CD4-positive, alpha-beta T cell (primary cell): ENCODE data around the gene ORM1. TPM values are rescaled to one million over a fixed set of nuclear protein-coding genes. Genes with fewer than 3 reads are reported as not detected.

Source experiments
- ATAC-seq: fragments of 200-7000 bp; cut with Tn5 transposase; one replicate; pipeline ENCODE4 v1.10.0; 2022; ENCODE audit warnings: mild to moderate bottlenecking; ENCODE audit not compliant: poor library complexity
- CTCF ChIA-PET: fragments of 350-600 bp; sonication (Branson Sonifier 250); formaldehyde crosslinking; loops from one replicate; lab custom pipeline; 2021; ENCODE audit warnings: antibody characterized with exemption, inconsistent platforms; lab: Charles Lee
- POLR2A ChIA-PET: fragments of 350-600 bp; sonication (Branson Sonifier 250); formaldehyde crosslinking; loops from one replicate; lab custom pipeline; 2021; ENCODE audit warnings: antibody characterized with exemption, inconsistent platforms; lab: Charles Lee
- DNase-seq, 14 experiments: peaks; one replicate each; pipeline ENCODE4 v3.0.0-alpha.2; 2013 to 2020; ENCODE audit warnings: mixed read lengths in 2 of 14
- H3K27ac ChIP-seq, 2 donors: one replicate each; pipeline versions ENCODE4 v1.5.1 to v1.7.0; 2013; ENCODE audit warnings: low read length in 2 of 2, low read depth in 1 of 2, mild to moderate bottlenecking in 1 of 2
- H3K27me3 ChIP-seq, 2 experiments: 1 replicate in 1 of 2; 2 replicates in 1 of 2; pipeline versions ENCODE4 v1.6.1 to v1.7.0; 2013; ENCODE audit warnings: low read length in 2 of 2, control low read depth in 1 of 2, mild to moderate bottlenecking in 1 of 2, moderate library complexity in 1 of 2; ENCODE audit not compliant: insufficient read depth in 2 of 2, control insufficient read depth in 1 of 2
- H3K36me3 ChIP-seq: one replicate; pipeline ENCODE4 v1.6.1; 2013; ENCODE audit warnings: low read length, control low read depth; ENCODE audit not compliant: insufficient read depth
- H3K4me1 ChIP-seq: one replicate; pipeline ENCODE4 v1.6.1; 2013; ENCODE audit warnings: low read length, control low read depth; ENCODE audit not compliant: insufficient read depth
- H3K4me3 ChIP-seq: one replicate; pipeline ENCODE4 v1.5.1; 2013; ENCODE audit warnings: mild to moderate bottlenecking, low read length, moderate library complexity
- H3K9me3 ChIP-seq, 2 experiments: 1 replicate in 1 of 2; 2 replicates in 1 of 2; pipeline versions ENCODE4 v1.6.1 to v1.7.0; 2013; ENCODE audit warnings: low read length in 2 of 2, mild to moderate bottlenecking in 2 of 2, control low read depth in 1 of 2, moderate library complexity in 1 of 2; ENCODE audit not compliant: control insufficient read depth in 1 of 2, insufficient read depth in 1 of 2
- H3K27ac Mint-ChIP-seq: one replicate; pipeline ENCODE4 v1.8.0; 2020; ENCODE audit warnings: mixed read lengths
- H3K27me3 Mint-ChIP-seq: one replicate; pipeline ENCODE4 v1.8.0; 2021; ENCODE audit warnings: mixed read lengths
- H3K36me3 Mint-ChIP-seq: one replicate; pipeline ENCODE4 v1.8.0; 2021; ENCODE audit warnings: low read depth, mixed read lengths
- H3K4me1 Mint-ChIP-seq: one replicate; pipeline ENCODE4 v1.8.0; 2021; ENCODE audit warnings: low read depth, mixed read lengths
- H3K4me3 Mint-ChIP-seq: one replicate; pipeline ENCODE4 v1.8.0; 2020; ENCODE audit warnings: mild to moderate bottlenecking, mixed read lengths
- H3K9me3 Mint-ChIP-seq: one replicate; pipeline ENCODE4 v1.8.0; 2020; ENCODE audit warnings: mixed read lengths
- intact Hi-C, 2 experiments: fragments of 100-400 bp; cut with DNase I in 1 of 2; cut with micrococcal nuclease in 1 of 2; formaldehyde crosslinking; loops; one replicate each; pipeline versions ENCODE4 v1.15.1 to v1.9.0; 2023 to 2025; cut with DNase I, micrococcal nuclease
- total RNA-seq, 174 experiments: library from RNA in 2 of 174; stranded (reverse) in 2 of 174; gene quantifications; one replicate each; pipeline ENCODE4 v1.2.3 and lab custom pipeline; 2021 to 2026
- TF ChIP-seq, protein P1 (sequence below): fragments of 200-600 bp; IDR thresholded peaks from one replicate; pipeline ENCODE4 v1.8.0; 2022; ENCODE audit warnings: antibody characterized with exemption, mild to moderate bottlenecking

Gene ORM1
- total RNA-seq, 2 experiments from 2014 or later: not detected

- Mint-ChIP-seq H3K27me3 (no peaks in the 10 kb centered on the region), H3K9me3 (no peaks in the 10 kb centered on the region), H3K4me1 (peaks cover 55% of the 10 kb centered on the region), H3K4me3 (no peak overlapping the region), H3K27ac (peak overlapping the region; percentile 92), H3K36me3 (peaks cover 94% of the 10 kb centered on the region)
- H3K27ac ChIP-seq: no peak overlapping the region
- DNase-seq (no peak), ATAC-seq (no peak)
- no peak overlapping the region for H3K4me3 ChIP-seq
- TF ChIP-seq, protein P1, sequence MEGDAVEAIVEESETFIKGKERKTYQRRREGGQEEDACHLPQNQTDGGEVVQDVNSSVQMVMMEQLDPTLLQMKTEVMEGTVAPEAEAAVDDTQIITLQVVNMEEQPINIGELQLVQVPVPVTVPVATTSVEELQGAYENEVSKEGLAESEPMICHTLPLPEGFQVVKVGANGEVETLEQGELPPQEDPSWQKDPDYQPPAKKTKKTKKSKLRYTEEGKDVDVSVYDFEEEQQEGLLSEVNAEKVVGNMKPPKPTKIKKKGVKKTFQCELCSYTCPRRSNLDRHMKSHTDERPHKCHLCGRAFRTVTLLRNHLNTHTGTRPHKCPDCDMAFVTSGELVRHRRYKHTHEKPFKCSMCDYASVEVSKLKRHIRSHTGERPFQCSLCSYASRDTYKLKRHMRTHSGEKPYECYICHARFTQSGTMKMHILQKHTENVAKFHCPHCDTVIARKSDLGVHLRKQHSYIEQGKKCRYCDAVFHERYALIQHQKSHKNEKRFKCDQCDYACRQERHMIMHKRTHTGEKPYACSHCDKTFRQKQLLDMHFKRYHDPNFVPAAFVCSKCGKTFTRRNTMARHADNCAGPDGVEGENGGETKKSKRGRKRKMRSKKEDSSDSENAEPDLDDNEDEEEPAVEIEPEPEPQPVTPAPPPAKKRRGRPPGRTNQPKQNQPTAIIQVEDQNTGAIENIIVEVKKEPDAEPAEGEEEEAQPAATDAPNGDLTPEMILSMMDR: no peak
- peaks cover 41% of the 10 kb centered on the region for H3K4me1 ChIP-seq
- intact Hi-C loops: loop anchor here in 1 of 2 experiments (5.0 kb wide), 1 partner anchor 36 kb away; the partner anchor contains the start of gene AKNA
- H3K27me3 ChIP-seq: no peaks in the 10 kb centered on the region
- ChIA-PET CTCF (interaction anchor here (0.7 to 2.8 kb wide), 3 partner anchors 13 to 55 kb away, joined by 3 to 8 read pairs (median 4); no protein-coding TSS in a partner anchor), POLR2A (interaction anchor here (0.7 to 1.5 kb wide), 7 partner anchors 11 to 57 kb away, joined by 3 to 4 read pairs (median 3); partner anchors contain the start of gene AKNA)
- peaks cover 82% of the 10 kb centered on the region for H3K36me3 ChIP-seq
- H3K9me3 ChIP-seq: no peaks in the 10 kb centered on the region
Observed at GRCh38 chr9:114350636-114351401, 27.9 kb downstream of the ORM1 start.

GRCh38 chr9:114351932-114352331 is 29.0 kb downstream of the ORM1 start:
- Mint-ChIP-seq H3K36me3 (peaks cover 94% of the 10 kb centered on the region), H3K4me1 (peaks cover 64% of the 10 kb centered on the region), H3K9me3 (no peaks in the 10 kb centered on the region), H3K27ac (peak overlapping the region; percentile 92), H3K4me3 (peak overlapping the region; percentile 34), H3K27me3 (no peaks in the 10 kb centered on the region)
- Histone ChIP-seq H3K36me3 (peaks cover 82% of the 10 kb centered on the region), H3K9me3 (no peaks in the 10 kb centered on the region), H3K4me3 (no peak overlapping the region), H3K4me1 (peaks cover 49% of the 10 kb centered on the region), H3K27me3 (no peaks in the 10 kb centered on the region), H3K27ac (no peak overlapping the region)
- ATAC-seq: peak; percentile 57
- intact Hi-C loops: loop anchor here in 1 of 2 experiments (5.0 kb wide), 1 partner anchor 35 kb away; the partner anchor contains the start of gene AKNA
- peak in 1 of 14 experiments; percentile 17 for DNase-seq
- POLR2A ChIA-PET: interaction anchor here (0.8 to 2.2 kb wide), 6 partner anchors 12 to 236 kb away, joined by 3 to 6 read pairs (median 3); partner anchors contain the start of gene ATP6V1G1
- CTCF ChIA-PET: interaction anchor here (0.7 to 2.8 kb wide), 2 partner anchors 15 to 54 kb away, joined by 4 to 8 read pairs; no protein-coding TSS in a partner anchor
- TF ChIP-seq, protein P1: no peak

DNA sequence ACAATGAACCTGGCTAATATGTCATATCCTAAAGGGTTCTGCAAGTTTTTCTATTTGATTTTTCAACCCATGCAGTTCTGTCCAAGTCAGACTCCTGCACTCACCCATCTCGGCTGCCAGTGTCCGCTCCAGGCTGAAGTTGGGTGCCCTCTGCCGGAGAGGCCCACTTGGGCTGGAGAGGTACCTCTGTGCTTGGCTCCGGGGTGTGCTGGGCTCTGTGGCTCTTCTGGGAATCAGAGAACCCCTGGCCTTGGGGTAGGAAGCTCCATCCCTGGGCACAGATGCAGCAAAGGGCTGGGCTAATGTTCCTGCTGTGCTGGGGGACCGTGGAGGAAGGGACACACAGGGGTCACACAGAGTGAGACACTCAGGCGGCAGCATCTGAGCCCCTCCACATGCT is 32.9 kb downstream of the ORM1 start:
- DNase-seq (no peak), ATAC-seq (no peak)
- Mint-ChIP-seq H3K27me3 (no peaks in the 10 kb centered on the region), H3K4me3 (no peak overlapping the region), H3K9me3 (no peaks in the 10 kb centered on the region), H3K4me1 (peaks cover 62% of the 10 kb centered on the region), H3K27ac (peak overlapping the region; percentile 83), H3K36me3 (peaks cover 96% of the 10 kb centered on the region)
- POLR2A ChIA-PET: interaction anchor here (1.3 to 2.2 kb wide), 3 partner anchors 16 to 32 kb away, joined by 7 to 9 read pairs (median 8); partner anchors contain the start of gene AKNA
- TF ChIP-seq, protein P1: no peak
- Histone ChIP-seq H3K4me1 (peaks cover 43% of the 10 kb centered on the region), H3K9me3 (no peaks in the 10 kb centered on the region), H3K27ac (peak overlapping the region in 1 of 2 donors; percentile 11), H3K4me3 (no peak overlapping the region), H3K36me3 (peaks cover 82% of the 10 kb centered on the region), H3K27me3 (no peaks in the 10 kb centered on the region)
- intact Hi-C loops: no loop called here
- CTCF ChIA-PET: no interaction called here
